DND-41 (cell line): ENCODE data around the gene KLKB1.

Experiments used
- ATAC-seq: fragments of 200-7000 bp; cut with Tn5 transposase; 3 replicates; pipeline ENCODE4 v1.9.1; 2021; ENCODE audit warnings: low read depth; ENCODE audit not compliant: insufficient read depth
- DNase-seq: peaks from one replicate; pipeline ENCODE4 v3.0.0-alpha.2; 2020
- H2AFZ ChIP-seq: 2 replicates; pipeline ENCODE4 v1.6.0; 2012; ENCODE audit warnings: low read depth, low read length
- H3K27ac ChIP-seq: 2 replicates; pipeline ENCODE4 v1.5.1; 2012; ENCODE audit warnings: low read length, inconsistent platforms
- H3K27me3 ChIP-seq: fragments of 200-600 bp; sonication (generic); 2 replicates; pipeline ENCODE4 v1.6.0; 2012; ENCODE audit warnings: low read length, mild to moderate bottlenecking, inconsistent platforms; ENCODE audit not compliant: insufficient read depth, poor library complexity
- H3K36me3 ChIP-seq: 2 replicates; pipeline ENCODE4 v1.5.1; 2012; ENCODE audit warnings: low read length, inconsistent platforms; ENCODE audit not compliant: insufficient read depth
- H3K4me1 ChIP-seq: 2 replicates; pipeline ENCODE4 v1.5.1; 2012; ENCODE audit warnings: mild to moderate bottlenecking, low read length; ENCODE audit not compliant: insufficient read depth
- H3K4me2 ChIP-seq: 2 replicates; pipeline ENCODE4 v1.6.0; 2012; ENCODE audit warnings: mild to moderate bottlenecking, moderate library complexity, low read length, inconsistent platforms; ENCODE audit not compliant: insufficient read depth
- H3K4me3 ChIP-seq, 2 experiments: fragments of 200-600 bp in 1 of 2; shearing (Covaris generic) in 1 of 2; 2 replicates each; pipeline ENCODE4 v1.5.1; 2012 to 2016; ENCODE audit warnings: inconsistent platforms in 2 of 2, low read length in 2 of 2, mild to moderate bottlenecking in 2 of 2, low read depth in 1 of 2, moderate library complexity in 1 of 2
- H3K79me2 ChIP-seq: 2 replicates; pipeline ENCODE4 v1.6.0; 2012; ENCODE audit warnings: low read length, inconsistent platforms; ENCODE audit not compliant: insufficient read depth
- H3K9ac ChIP-seq: 2 replicates; pipeline ENCODE4 v1.6.0; 2012; ENCODE audit warnings: low read depth, mild to moderate bottlenecking, inconsistent platforms, low read length, moderate library complexity
- H3K9me3 ChIP-seq: 2 replicates; pipeline ENCODE4 v1.5.1; 2012; ENCODE audit warnings: low read length, moderate library complexity, mild to moderate bottlenecking, inconsistent platforms; ENCODE audit not compliant: insufficient read depth, severe bottlenecking
- H4K20me1 ChIP-seq: 2 replicates; pipeline ENCODE4 v1.6.0; 2012; ENCODE audit warnings: low read length; ENCODE audit not compliant: insufficient read depth
- EZH2 ChIP-seq: IDR thresholded peaks from 3 replicates; pipeline ENCODE4 v1.6.1; 2012; ENCODE audit warnings: borderline replicate concordance, low read depth, mild to moderate bottlenecking, moderate library complexity, low read length, inconsistent platforms; ENCODE audit not compliant: severe bottlenecking
- TF ChIP-seq, protein P1 (sequence below): IDR thresholded peaks from 2 replicates; pipeline ENCODE4 v1.5.1; 2012; ENCODE audit warnings: borderline replicate concordance, low read length, moderate library complexity, mild to moderate bottlenecking; ENCODE audit not compliant: poor library complexity, severe bottlenecking; ENCODE audit errors: extremely low read depth

Gene KLKB1

DNA sequence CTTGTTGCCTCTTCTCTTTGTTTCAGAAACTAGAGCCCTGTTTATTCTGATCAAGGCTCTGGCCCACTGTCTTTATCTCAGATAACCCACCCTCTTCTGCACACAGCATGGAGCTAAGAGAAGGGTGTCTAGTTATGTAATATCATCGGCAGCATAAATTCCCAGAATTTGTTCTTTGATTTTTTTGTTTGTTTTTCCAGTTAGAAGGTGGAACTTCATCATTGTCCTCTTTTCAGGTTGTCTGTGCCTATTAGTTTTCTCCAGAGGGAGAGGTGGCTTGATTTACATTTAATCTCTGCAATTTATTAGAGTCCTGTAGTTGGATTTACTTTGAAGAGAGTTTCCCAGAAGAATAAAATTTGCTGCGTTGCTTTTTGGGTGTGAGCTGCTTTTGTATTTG is 23.5 kb downstream of the KLKB1 start:
- H3K9ac ChIP-seq = no peak overlapping the region
- H3K4me3 ChIP-seq = no peak overlapping the region
- TF ChIP-seq, protein P1, sequence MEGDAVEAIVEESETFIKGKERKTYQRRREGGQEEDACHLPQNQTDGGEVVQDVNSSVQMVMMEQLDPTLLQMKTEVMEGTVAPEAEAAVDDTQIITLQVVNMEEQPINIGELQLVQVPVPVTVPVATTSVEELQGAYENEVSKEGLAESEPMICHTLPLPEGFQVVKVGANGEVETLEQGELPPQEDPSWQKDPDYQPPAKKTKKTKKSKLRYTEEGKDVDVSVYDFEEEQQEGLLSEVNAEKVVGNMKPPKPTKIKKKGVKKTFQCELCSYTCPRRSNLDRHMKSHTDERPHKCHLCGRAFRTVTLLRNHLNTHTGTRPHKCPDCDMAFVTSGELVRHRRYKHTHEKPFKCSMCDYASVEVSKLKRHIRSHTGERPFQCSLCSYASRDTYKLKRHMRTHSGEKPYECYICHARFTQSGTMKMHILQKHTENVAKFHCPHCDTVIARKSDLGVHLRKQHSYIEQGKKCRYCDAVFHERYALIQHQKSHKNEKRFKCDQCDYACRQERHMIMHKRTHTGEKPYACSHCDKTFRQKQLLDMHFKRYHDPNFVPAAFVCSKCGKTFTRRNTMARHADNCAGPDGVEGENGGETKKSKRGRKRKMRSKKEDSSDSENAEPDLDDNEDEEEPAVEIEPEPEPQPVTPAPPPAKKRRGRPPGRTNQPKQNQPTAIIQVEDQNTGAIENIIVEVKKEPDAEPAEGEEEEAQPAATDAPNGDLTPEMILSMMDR = no peak
- TF ChIP-seq EZH2 = no peak

DNA sequence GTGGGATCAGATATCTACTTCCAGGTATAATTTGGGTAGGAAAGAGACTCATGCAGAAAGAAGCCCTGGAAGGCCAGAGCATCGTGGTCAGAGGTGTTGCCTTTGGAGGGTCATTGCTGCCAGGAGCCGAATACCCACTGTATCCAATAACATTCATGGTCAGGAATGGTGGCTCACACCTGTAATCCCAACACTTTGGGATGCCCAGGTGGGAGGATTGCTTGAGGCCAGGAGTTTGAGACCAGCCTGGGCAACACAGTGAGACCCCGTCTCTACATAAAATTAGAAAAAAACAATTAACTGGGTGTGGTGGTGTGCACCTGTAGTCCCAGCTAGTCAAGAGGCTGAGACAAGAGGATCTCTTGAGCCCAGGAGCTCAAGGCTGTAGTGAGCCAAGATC is 27.8 kb downstream of the KLKB1 start:
- Histone ChIP-seq H2AFZ (no peak overlapping the region), H3K9me3 (no peaks in the 10 kb centered on the region), H3K36me3 (no peaks in the 10 kb centered on the region), H3K9ac (no peak overlapping the region), H3K27ac (no peak overlapping the region), H4K20me1 (no peaks in the 10 kb centered on the region), H3K79me2 (no peaks in the 10 kb centered on the region), H3K4me1 (no peaks in the 10 kb centered on the region), H3K4me2 (no peak overlapping the region), H3K27me3 (no peaks in the 10 kb centered on the region), H3K4me3 (no peak overlapping the region)
- ATAC-seq = no peak
- TF ChIP-seq, protein P1 = no peak
- no peak for TF ChIP-seq EZH2
- DNase-seq = no peak

More for the DNA sequence above, 23.5 kb downstream of the KLKB1 start:
- no peak overlapping the region for H3K27ac ChIP-seq
- H3K27me3 ChIP-seq = no peaks in the 10 kb centered on the region
- ATAC-seq (no peak), DNase-seq (no peak)
- H2AFZ ChIP-seq = no peak overlapping the region
- no peaks in the 10 kb centered on the region for H3K9me3 ChIP-seq
- no peak overlapping the region for H3K4me2 ChIP-seq
- no peaks in the 10 kb centered on the region for H3K36me3 ChIP-seq
- H4K20me1 ChIP-seq = no peaks in the 10 kb centered on the region
- H3K4me1 ChIP-seq = no peaks in the 10 kb centered on the region
- H3K79me2 ChIP-seq = no peaks in the 10 kb centered on the region

DNA sequence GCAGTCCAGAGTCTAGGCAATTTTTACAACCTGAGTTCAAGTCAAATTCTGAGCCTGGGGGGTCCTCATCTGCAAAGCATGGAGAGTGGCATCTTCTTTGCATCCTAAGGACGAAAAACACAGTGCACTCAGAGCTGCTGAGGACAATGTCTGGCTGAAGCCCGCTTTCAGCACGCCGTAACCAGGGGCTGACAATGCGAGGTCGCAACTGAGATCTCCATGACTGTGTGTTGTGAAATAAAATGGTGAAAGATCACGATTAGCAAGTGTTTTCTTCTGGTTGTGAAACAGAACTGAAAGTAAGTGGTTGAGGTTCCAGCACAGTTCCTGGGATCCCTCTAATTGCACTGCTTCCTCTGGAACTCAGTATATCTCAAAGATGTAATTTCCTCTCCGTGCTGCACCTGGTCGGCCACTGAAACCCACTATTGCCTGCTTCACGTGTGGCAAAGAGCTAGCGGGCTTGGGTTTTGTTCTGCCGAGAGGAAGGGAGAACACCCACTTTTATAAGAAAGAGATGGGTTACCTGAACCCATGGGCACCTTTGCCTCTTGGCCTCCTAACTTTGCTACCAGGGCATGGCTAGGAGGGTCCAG is 31.0 kb downstream of the KLKB1 start:
- Histone ChIP-seq H3K9ac (no peak overlapping the region), H3K36me3 (no peaks in the 10 kb centered on the region), H3K4me3 (no peak overlapping the region), H3K4me1 (no peaks in the 10 kb centered on the region), H3K4me2 (no peak overlapping the region), H3K27ac (no peak overlapping the region), H3K79me2 (no peaks in the 10 kb centered on the region), H3K9me3 (no peaks in the 10 kb centered on the region), H3K27me3 (no peaks in the 10 kb centered on the region), H4K20me1 (no peaks in the 10 kb centered on the region), H2AFZ (no peak overlapping the region)
- no peak for TF ChIP-seq EZH2
- TF ChIP-seq, protein P1 = no peak
- no peak for DNase-seq
- ATAC-seq = no peak

DNA sequence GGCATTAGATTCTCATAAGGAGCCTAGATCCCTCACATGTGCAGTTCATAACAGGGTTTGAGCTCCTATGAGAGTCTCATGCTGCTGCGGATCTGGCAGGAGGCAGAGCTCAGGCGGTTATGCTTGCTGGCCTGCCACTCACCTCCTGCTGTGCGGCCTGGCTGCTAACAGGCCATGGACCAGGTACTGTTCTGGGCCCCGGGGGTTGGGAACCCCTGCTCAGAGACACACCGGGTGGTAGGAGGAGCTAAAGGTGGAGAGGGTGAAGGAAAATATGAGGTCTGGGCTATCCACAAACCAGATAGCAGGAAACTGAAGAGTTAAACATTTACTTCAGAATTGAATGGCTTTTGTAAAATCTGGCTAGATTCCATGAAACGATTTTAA is 32.8 kb downstream of the KLKB1 start:
- Histone ChIP-seq H3K27ac (no peak overlapping the region), H3K4me2 (no peak overlapping the region), H3K4me1 (no peaks in the 10 kb centered on the region), H3K9ac (no peak overlapping the region), H4K20me1 (no peaks in the 10 kb centered on the region), H3K4me3 (no peak overlapping the region), H3K9me3 (no peaks in the 10 kb centered on the region), H2AFZ (no peak overlapping the region), H3K36me3 (no peaks in the 10 kb centered on the region), H3K79me2 (no peaks in the 10 kb centered on the region), H3K27me3 (no peaks in the 10 kb centered on the region)
- TF ChIP-seq EZH2 = no peak
- TF ChIP-seq, protein P1 = no peak
- DNase-seq (no peak), ATAC-seq (no peak)
